ENCODE data around the gene PRSS38. TPM values are rescaled to one million over a fixed set of nuclear protein-coding genes. Genes with fewer than 3 reads are reported as not detected.
"Not testable (repeated sequence)": the region's sequence is repeated elsewhere in the genome, so short reads cannot be mapped to it uniquely, and the experiment has no call there.

Gene PRSS38
- total and polyA plus RNA-seq, 10 of the 15 experiments (the other 5 are each of a cell fraction or from before 2014, with no cell fraction given): not detected

DNA sequence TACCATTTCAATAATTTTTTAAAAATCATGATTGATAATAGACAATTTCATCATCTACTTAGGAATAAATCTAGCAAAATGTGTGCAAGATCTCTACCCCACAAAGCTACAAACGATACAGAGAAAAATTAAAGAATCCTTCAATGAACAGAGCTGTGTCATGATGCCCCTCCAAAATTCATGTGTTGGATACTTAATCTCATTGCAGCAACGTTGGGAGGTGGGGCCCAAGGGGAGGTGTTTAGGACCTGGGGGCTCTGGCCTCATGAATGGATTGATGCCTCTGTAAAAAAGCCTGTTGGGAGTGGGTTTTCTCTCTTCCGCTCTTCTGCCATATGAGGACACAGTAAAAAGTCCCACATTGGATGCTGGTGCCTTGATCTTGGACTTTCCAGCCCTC, 54.9 kb downstream of the PRSS38 start:
- no peak for TF ChIP-seq CHD4 (IDR thresholded peaks at IDR 0.05)
- TF ChIP-seq SMAD5 (IDR thresholded peaks at IDR 0.05; ENCODE audit: low read depth): no peak
- TF ChIP-seq POLR2AphosphoS2 (IDR thresholded peaks at IDR 0.05; ENCODE audit: low read depth, low read length): no peak
- no peak for TF ChIP-seq EZH2 (IDR thresholded peaks at IDR 0.05; ENCODE audit: borderline replicate concordance, control insufficient read depth, low read depth, low read length)
- TF ChIP-seq, protein P1, sequence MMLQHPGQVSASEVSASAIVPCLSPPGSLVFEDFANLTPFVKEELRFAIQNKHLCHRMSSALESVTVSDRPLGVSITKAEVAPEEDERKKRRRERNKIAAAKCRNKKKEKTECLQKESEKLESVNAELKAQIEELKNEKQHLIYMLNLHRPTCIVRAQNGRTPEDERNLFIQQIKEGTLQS (IDR thresholded peaks at IDR 0.05; ENCODE audit: borderline replicate concordance, extremely low read depth, low read depth, low read length): no peak
- TF ChIP-seq FOS (IDR thresholded peaks at IDR 0.05; ENCODE audit: borderline replicate concordance, extremely low read depth, insufficient read length): no peak
- TF ChIP-seq SMARCA5 (IDR thresholded peaks at IDR 0.05): no peak
- no peak for TF ChIP-seq TCF12 (IDR thresholded peaks at IDR 0.05; ENCODE audit: low read depth, low read length)
- TF ChIP-seq CREM (IDR thresholded peaks at IDR 0.05; ENCODE audit: low read depth): no peak
- no peak for TF ChIP-seq GABPA (IDR thresholded peaks at IDR 0.05; ENCODE audit: low read depth)
- no peak for TF ChIP-seq YBX1 (IDR thresholded peaks at IDR 0.05)
- TF ChIP-seq FOXK2 (IDR thresholded peaks at IDR 0.05): no peak
- no peak for TF ChIP-seq WRNIP1 (IDR thresholded peaks at IDR 0.05; ENCODE audit: borderline replicate concordance, low read depth, low read length)
- TF ChIP-seq ZNF384 (IDR thresholded peaks at IDR 0.05; ENCODE audit: borderline replicate concordance, low read depth, low read length): no peak
- TF ChIP-seq HCFC1 (IDR thresholded peaks at IDR 0.05; ENCODE audit: low read length): no peak
- Histone ChIP-seq H3K36me3 (ENCODE audit: control insufficient read depth in 2 of 2, insufficient read depth in 2 of 2, low read length in 1 of 2) (no peaks in the 10 kb centered on the region), H4K20me1 (ENCODE audit: control insufficient read depth, insufficient read depth) (no peaks in the 10 kb centered on the region), H3K9ac (ENCODE audit: control insufficient read depth, insufficient read depth, low read length) (no peak overlapping the region), H2AFZ (ENCODE audit: control insufficient read depth, low read depth, low read length) (no peak overlapping the region), H3K27ac (ENCODE audit: control insufficient read depth, insufficient read depth) (no peak overlapping the region), H3K4me3 (no peak overlapping the region), H3K4me2 (ENCODE audit: control insufficient read depth, insufficient read depth) (no peak overlapping the region), H3K27me3 (replicated peaks in 1 of 2; ENCODE audit: control insufficient read depth in 2 of 2, insufficient read depth in 2 of 2, low read length in 1 of 2) (no peaks in the 10 kb centered on the region), H3K4me1 (ENCODE audit: control insufficient read depth, insufficient read depth, low read length) (no peaks in the 10 kb centered on the region), H3K79me2 (ENCODE audit: control insufficient read depth, insufficient read depth, low read length) (no peaks in the 10 kb centered on the region), H3K9me3 (replicated peaks; ENCODE audit: control insufficient read depth, insufficient read depth, low read length) (no peaks in the 10 kb centered on the region)
- no peak for FAIRE-seq
- WGBS (ENCODE audit: insufficient coverage, insufficient replicate concordance, low lambda C conversion rate, missing lambda C conversion rate): 0% methylated on average over 3 of the region's 3 CpGs
- CTCF ChIA-PET: no interaction called here
- ATAC-seq: no peak
- in situ Hi-C loops (cut with MboI): no loop called here
- RAD21 ChIA-PET (ENCODE audit: unreplicated experiment): no interaction called here
- SMC1A ChIA-PET (ENCODE audit: uncharacterized antibody, unreplicated experiment): no interaction called here
- intact Hi-C loops (cut with micrococcal nuclease; ENCODE audit: unreplicated experiment): no loop called here
- BruUV-seq (replicated peaks): no TSS peak
- POLR2A ChIA-PET: no interaction called here
- DNase-seq (ENCODE audit: low read depth, low spot score): no peak

DNA sequence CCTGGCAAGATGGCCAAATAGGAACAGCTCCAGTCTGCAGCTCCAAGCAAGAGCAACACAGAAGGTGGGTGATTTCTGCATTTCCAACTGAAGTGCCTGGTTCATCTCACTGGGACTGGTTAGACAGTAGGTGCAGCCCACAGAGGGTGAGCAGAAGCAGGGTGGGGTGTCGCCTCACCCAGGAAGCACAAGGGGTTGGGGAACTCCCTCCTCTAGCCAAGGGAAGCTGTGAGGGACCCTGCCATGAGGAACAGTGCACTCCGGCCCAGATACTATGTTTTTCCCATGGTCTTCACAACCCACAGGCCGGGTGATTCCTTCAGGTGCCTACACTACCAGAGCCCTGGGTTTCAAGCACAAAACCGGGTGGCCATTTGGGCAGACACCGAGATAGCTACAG, 56.4 kb downstream of the PRSS38 start:
- POLR2A ChIA-PET; CTCF ChIA-PET; FAIRE-seq; H2AFZ ChIP-seq (ENCODE audit: control insufficient read depth, low read depth, low read length); H3K36me3 ChIP-seq (ENCODE audit: control insufficient read depth in 2 of 2, insufficient read depth in 2 of 2, low read length in 1 of 2); H3K27ac ChIP-seq (ENCODE audit: control insufficient read depth, insufficient read depth); H3K4me2 ChIP-seq (ENCODE audit: control insufficient read depth, insufficient read depth); H3K9me3 ChIP-seq (replicated peaks; ENCODE audit: control insufficient read depth, insufficient read depth, low read length); BruUV-seq (replicated peaks); ATAC-seq; H4K20me1 ChIP-seq (ENCODE audit: control insufficient read depth, insufficient read depth); in situ Hi-C loops (cut with MboI); H3K79me2 ChIP-seq (ENCODE audit: control insufficient read depth, insufficient read depth, low read length); RAD21 ChIA-PET (ENCODE audit: unreplicated experiment); H3K27me3 ChIP-seq (replicated peaks in 1 of 2; ENCODE audit: control insufficient read depth in 2 of 2, insufficient read depth in 2 of 2, low read length in 1 of 2); DNase-seq (ENCODE audit: low read depth, low spot score); H3K4me1 ChIP-seq (ENCODE audit: control insufficient read depth, insufficient read depth, low read length); intact Hi-C loops (cut with micrococcal nuclease; ENCODE audit: unreplicated experiment); SMC1A ChIA-PET (ENCODE audit: uncharacterized antibody, unreplicated experiment); H3K4me3 ChIP-seq; H3K9ac ChIP-seq (ENCODE audit: control insufficient read depth, insufficient read depth, low read length): not testable (repeated sequence)
- 2% methylated on average over 4 of the region's 5 CpGs for WGBS (ENCODE audit: insufficient coverage, insufficient replicate concordance, low lambda C conversion rate, missing lambda C conversion rate)

DNA sequence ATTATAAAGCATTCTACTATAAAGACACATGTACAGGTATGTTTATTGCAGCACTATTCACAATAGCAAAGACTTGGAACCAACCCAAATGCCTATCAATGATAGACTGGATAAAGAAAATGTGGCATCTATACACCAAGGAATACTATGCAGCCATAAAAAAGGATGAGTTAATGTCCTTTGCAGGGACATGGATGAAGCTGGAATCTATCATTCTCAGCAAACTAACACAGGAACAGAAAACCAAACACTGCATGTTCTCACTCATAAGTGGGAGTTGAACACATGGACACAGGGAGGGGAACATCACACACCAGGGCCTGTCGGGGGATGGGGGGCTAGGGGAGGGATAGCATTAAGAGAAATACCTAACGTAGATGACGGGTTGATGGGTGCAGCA, 62.3 kb downstream of the PRSS38 start:
- H3K79me2 ChIP-seq (ENCODE audit: control insufficient read depth, insufficient read depth, low read length); H3K9me3 ChIP-seq (replicated peaks; ENCODE audit: control insufficient read depth, insufficient read depth, low read length); H3K4me2 ChIP-seq (ENCODE audit: control insufficient read depth, insufficient read depth); ATAC-seq; DNase-seq (ENCODE audit: low read depth, low spot score); H3K9ac ChIP-seq (ENCODE audit: control insufficient read depth, insufficient read depth, low read length); H3K27me3 ChIP-seq (replicated peaks in 1 of 2; ENCODE audit: control insufficient read depth in 2 of 2, insufficient read depth in 2 of 2, low read length in 1 of 2); BruUV-seq (replicated peaks); H2AFZ ChIP-seq (ENCODE audit: control insufficient read depth, low read depth, low read length); CTCF ChIA-PET; SMC1A ChIA-PET (ENCODE audit: uncharacterized antibody, unreplicated experiment); intact Hi-C loops (cut with micrococcal nuclease; ENCODE audit: unreplicated experiment); H3K4me3 ChIP-seq; in situ Hi-C loops (cut with MboI); H3K4me1 ChIP-seq (ENCODE audit: control insufficient read depth, insufficient read depth, low read length); H4K20me1 ChIP-seq (ENCODE audit: control insufficient read depth, insufficient read depth); POLR2A ChIA-PET; H3K27ac ChIP-seq (ENCODE audit: control insufficient read depth, insufficient read depth); H3K36me3 ChIP-seq (ENCODE audit: control insufficient read depth in 2 of 2, insufficient read depth in 2 of 2, low read length in 1 of 2); FAIRE-seq; RAD21 ChIA-PET (ENCODE audit: unreplicated experiment): not testable (repeated sequence)
- WGBS (ENCODE audit: insufficient coverage, insufficient replicate concordance, low lambda C conversion rate, missing lambda C conversion rate): 0% methylated on average over 2 of the region's 3 CpGs

Data from GM12878 (cell line).